ENCODE measurements around the gene ENAH.

Gene ENAH

DNA sequence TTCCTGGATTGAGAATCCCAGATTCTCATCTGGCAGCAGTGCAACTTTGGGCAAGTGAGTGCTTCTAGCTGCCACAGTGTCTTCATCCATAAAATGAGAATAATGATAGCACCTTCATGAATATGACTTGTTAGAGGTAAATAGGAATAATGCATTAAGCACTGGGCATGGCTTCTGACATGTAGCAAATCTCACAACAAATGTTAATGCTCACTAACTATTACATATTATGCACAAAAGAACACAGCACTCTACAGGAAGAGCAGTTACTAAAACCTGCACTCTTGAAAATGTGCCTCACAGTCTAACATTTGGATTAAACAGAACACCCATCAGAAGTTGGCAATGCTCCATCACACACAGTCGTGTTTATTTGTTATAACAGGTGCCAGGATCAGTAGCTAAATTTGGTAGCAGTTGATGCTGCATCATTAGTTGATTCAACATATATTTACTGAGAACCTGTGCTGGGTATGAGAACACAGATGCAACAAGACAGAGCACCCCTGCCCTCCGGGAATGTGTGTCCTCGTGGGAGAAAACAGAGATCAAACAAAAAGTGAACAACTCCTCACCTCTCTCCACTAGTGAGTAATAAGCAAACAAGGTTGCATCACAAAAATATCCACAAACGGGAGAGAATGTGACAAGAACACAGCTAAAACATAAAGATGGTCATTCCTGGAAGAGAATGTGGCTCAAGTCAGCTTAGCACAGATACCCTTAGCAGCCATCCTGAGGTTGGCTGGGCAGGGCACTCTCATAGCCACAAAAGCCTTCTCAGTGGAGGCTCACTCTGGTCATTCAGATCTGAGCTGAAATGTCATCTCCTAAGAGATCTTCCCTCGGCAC, 198.9 kb downstream of the ENAH start:
- DNase-seq (ENCODE audit: low read depth) = no peak

DNA sequence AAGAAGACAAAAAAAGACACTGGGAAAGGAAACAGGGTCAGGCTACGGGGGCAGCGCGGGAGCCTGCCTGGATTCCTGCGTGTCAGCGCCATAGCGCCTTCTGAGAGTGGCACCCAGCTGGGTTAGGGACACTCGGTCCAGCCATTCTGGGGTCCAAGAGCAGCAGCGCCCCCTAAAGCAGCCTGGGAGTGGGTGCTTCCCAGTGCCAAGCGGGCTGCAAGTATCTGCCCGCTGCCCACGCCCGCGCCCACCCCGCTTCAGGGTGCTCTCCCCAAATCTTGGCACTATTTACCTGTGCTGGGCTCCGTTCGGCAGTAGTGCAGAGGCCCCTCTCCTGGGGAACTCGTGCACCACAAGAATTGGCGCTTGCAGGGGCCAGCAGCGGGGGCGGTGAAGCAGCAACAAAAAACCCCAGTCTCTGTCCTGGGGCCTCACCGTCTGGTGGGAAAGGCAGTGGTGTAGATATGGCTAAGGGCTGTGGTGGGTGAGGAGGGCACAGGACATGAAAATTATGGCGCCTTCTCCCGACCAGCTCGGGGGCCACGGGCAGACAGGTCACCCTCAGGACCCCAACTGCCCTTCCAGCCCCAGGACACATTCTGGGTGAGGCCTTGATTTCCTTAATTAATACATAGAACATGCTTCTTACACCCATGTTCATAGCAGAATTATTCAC, 200.9 kb downstream of the ENAH start:
- no peak for DNase-seq (ENCODE audit: low read depth)

DNA sequence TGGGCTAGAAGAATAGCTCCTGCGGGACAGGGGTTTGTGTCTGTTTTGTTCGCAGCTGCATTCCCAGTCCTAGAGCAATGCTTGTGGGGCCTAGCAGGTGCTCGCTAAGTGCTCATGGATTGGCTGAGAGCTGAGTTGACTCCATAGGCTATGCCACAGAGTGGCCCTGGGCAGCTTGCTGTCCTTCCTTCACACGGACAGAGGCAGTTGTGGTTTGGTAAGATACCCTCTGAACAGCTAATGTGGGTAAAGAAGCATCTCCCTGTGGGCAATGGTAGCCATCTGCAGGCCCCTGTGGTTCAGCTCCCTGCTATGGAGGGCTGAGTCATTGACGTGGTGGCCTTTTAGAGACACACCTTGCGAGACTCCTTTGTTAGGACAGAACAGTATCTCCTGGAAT, 201.6 kb downstream of the ENAH start:
- no peak for DNase-seq (ENCODE audit: low read depth)

DNA sequence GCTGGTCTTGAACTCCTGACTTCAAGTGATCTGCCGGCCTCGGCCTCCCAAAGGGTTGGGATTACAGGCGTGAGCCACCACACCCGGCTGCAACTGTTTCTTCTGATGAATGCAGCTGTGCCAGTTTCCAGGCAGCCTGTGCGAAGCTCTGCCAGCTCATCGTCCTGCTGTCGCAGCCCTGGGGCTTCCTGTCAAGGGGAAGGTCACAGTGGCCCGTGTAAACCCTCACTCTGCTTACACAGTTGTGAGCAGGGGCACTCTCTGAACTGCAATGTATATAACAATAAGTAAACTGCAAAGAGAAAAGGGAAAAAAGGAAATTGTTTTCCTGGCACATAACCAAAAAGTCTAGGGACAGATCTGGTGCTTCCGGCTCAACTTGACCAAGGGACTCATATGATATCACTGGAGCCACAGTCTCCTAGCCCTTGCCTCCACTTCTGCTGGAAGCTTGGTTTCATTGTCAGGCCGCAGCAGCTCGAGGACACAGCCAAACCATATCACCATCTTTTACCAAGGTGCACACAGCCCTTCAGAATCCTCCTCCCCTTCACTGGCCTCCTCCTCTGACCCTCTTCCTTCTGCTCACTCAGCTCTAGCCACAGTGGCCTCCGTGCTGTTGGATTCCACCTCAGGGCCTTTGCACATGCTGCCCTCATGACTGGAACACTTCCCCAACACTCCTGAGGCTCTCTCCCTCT, 202.3 kb downstream of the ENAH start:
- no peak for DNase-seq (ENCODE audit: low read depth)

DNA sequence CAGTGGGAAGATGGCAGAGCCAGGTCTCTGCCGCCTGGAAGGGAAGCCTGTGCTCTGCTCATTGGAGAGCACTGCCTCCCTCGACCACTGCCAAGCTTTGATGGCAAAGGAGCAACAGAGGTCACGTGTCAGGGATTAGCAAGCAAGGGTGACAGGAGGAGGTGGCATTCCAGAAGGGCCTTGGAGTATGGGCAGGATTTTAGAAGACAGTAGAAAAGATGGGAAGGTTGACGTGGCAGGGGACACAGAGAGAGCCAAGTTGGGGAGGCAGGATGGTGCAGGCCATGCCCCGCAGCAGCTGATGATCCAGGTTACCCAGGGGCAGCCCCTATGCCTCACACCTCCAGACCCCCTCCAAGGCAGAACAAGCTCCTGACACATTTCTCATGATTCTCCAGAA, 203.1 kb downstream of the ENAH start:
- no peak for DNase-seq (ENCODE audit: low read depth)

DNA sequence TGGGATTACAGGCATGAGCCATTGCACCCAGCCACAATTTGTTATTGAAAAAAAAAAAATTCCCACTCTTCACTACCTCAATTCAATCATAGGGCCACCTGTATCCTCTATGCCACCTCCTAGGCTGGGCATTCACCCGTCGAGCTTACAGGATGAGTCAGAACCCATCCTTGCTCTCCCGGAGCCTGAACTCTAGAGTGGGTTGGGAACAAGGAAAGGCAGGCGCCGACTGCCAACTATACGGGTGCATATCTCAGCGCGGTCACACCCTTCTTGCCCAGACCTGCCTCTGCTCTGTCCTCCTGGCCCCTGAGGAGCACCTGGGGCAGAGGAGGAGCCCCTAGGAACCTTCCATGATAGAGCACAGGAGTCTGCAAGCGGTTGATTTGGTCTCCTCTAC, 203.7 kb downstream of the ENAH start:
- DNase-seq (ENCODE audit: low read depth) = no peak

DNA sequence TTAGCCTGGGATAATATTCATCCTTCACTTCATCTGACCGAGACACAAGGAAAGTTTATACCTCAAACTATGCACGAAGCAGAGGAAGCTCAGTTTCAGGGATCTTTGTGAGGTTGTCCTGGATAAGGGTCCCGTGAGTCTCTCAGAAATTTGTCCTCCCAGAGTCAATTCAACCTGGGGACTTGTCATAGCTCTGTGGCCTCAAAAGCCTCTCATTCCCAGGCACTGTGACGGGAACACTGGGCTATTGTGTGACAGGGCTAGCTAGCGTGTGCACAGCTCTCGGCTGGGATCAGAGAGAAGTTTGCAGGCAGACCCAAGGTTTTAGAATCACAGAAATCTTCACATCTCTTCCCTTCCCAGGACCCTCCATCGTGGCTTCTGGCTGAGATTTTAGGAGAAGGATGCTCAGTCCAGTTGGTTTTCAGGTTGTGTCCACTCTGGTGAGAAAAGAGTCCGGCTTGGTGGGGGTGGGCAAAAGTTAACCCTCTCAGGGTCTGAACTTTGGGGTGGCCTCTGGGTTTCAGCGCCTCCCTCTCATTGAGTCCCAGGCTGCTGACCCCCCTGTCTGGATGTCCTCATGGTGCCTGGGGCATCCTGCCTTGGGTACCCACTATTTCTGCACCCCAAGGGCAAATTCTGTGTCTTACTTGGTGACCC, 204.6 kb downstream of the ENAH start:
- no peak for DNase-seq (ENCODE audit: low read depth)

DNA sequence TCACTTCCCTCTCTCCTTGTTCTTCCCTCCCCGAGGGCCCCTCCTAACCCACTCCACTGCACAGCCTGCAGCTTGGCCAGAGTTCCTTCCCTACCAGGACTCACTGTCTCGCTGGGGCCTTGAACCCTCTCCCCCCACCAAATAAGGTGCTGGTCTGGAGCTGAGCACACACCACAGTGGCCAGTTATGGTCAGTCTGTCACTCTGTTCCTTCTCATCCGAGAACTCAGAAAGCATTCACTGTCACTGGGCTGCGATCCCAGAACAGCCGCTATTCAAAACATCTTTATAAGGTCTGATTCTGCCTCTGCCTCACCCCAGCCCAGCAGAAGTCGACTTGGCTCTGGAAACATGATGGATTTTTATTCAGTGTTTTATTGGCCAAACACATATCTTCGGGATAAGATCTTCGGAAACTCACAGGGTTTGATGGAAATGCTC, 205.3 kb downstream of the ENAH start:
- no peak for DNase-seq (ENCODE audit: low read depth)

DNA sequence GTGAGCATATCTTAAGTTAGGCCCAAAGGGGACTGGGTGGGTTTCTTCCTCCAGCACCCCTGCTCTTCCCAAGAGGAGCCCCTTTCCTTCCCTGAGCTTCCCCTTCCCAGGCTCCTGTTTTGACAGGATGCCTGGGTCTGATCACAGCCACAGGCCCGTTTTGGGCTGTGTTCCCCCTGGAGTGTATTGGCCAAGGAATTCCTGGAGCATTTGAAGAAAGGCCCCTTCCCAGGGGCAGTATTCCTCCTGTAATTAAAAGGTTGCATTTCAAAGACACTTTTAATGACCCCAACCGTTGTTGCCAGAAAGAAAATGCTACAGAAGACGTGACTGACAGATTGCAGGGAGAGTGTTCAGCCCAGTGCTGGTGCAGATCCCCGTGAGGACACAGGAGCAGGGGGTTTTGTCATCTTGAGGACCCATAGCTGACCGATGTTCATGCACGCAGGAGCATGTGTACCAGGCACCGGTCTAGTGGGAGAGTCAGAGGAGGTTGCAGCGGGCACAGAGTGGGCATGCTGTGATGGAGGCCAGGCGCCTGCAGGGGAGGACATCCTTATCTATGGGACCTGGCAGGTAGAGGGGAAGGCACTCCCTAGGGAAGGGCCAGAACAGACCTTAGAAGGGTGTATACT, 205.8 kb downstream of the ENAH start:
- no peak for DNase-seq (ENCODE audit: low read depth)

DNA sequence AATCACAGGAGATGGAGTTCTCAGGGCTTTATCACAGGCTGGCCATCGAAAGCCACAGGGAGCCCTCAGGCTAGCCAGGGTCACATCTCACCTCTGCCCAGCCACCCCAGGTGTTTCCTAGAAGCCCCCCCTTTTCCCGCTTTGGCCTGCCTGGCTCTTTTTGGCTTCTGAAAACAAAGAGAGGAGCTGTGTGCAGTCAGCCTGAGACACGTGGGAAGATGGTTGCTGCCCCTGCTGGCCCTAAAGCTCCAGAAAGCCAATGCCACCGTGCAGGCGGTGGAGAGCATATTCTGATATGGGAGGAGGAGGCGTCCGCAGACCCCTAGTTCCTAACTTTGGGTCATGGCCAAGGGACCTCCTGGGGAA, 206.3 kb downstream of the ENAH start:
- no peak for DNase-seq (ENCODE audit: low read depth)

DNA sequence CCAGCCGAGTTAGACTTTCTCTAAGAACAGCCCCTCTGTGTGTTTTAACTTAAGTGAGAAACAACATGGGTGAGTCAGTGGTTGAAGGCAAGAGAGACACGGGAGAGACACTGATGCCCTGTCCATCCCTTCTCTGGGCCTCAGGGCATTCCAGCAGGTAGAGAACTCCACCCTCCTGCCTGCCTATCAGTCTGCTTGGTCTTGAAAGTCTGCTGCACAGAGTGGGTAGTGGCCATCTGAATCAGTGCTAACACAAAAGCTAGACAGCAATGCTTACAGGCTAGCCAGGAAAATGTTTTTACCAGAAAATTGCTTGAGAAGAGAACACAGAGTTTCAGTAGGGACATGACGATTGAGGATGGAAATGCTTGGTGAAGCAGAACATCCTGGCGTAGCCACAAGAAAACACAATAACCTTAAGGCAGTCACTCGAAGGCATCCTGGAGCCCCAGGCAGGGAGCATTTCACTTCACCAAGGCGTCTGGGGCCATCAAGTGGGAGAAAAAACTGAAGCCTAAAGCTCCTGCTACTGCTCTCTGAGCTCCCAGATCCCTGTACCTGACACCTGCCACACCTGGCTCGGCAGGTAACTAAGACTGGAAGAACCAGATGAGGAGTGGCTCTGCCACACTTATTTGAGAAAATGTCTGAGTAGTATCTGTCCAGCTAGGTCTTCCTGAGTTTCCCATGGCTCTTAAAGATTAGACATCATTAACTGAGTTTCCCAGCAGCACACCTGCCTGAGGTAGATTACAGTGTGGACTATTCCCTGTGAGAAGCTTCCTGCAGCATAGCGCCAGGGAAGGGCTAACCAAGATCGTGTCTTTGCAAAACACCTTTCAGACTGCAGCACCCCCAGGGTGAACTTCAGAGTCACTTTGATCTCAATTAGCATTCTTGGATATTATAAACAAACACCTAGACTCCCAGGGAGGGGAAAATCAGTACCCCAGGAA, 207.0 kb downstream of the ENAH start:
- no peak for DNase-seq (ENCODE audit: low read depth)

DNA sequence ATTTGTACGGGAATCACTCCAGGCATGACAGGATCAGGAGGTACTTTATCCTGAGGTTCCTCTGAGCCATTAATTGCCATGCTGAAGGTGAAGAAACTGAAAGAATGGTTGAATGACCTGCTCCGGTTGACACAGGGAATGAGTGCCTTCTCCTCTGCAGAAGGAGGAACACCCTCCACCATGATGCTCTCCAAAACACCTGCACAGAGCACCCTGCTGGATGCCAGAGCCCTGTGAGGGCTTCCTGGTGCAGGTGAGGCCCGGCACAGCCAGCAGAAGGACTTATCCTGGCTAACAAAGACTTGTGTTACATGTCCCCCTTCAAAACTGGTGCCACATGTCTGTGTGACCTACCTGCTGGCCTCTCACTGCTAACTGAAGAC, 210.8 kb downstream of the ENAH start:
- no peak for DNase-seq (ENCODE audit: low read depth)

DNA sequence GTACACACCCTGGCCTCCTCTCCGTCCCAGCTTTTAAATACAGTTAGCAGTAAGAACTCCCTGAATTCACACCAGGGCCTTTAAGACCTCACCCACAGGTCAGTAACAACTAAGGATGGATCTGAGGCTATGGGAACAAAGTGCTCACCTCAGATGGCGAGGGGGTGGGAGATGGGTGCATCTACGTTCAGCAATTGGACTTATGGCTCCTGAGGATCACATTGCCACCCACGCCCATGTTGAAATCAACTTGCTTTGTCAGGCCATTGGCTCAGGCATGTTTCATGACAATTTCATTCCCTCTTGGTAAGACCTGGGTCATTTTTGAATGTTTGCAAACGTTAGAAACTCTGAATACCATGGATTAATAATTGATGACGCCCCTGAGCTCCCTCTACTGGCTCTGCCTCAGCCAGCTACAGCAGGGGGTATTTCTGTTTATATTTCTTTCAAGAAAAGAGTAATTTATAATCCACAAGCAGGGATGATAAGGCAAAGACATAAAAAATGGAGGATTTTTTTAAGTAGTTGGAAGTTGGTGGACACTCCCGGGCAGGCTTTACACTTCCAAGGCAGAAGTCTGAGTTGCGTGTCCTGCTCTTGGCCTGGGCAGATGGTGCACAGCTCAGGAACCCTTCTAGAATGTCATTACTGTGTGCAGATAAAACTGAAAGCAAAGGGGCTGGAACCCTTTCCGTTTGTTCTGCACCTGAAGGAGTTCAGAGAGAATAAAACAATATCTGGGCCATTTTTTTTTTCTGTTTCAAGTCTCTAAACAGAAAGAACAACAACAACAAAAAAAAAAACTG, 211.4 kb downstream of the ENAH start:
- DNase-seq (ENCODE audit: low read depth) = no peak

DNA sequence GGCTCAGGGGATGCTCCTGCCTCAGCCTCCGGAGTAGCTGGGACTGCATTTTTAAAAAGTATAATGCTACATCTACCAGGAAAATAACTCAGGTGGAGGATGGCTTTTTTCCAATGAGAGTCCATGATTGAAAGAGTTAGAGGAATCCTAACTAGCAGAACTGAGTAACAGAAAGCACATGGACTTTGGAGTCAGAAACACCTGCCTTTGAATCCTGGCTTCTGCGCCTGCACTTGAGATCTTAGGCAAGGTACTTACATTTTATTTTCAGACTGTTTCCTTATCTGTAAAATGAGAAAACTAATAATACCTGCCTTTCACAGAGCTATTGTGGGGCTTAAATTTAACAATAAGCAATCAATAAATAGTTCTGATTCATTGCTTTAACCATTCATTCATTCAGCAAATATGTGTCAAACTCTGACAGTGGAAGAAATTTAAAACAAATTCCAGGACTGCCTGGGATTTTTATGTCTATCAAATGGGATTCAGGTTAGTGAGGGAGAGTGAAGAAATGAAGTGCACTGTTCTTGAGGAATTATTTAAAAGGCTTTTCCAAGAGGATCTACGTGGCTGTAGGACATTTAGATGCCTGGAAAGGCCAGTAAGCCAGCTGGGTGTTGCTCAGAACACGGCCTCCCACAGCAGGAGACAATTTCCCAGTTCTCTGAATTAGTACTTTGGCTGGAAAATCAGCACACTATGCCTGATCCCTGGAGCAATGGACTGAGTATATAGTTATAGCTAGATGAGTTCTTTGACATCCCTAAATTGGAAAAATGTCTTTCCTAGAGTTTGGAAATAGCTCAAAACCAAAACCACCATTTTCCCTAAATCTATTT, 212.3 kb downstream of the ENAH start:
- no peak for DNase-seq (ENCODE audit: low read depth)

DNA sequence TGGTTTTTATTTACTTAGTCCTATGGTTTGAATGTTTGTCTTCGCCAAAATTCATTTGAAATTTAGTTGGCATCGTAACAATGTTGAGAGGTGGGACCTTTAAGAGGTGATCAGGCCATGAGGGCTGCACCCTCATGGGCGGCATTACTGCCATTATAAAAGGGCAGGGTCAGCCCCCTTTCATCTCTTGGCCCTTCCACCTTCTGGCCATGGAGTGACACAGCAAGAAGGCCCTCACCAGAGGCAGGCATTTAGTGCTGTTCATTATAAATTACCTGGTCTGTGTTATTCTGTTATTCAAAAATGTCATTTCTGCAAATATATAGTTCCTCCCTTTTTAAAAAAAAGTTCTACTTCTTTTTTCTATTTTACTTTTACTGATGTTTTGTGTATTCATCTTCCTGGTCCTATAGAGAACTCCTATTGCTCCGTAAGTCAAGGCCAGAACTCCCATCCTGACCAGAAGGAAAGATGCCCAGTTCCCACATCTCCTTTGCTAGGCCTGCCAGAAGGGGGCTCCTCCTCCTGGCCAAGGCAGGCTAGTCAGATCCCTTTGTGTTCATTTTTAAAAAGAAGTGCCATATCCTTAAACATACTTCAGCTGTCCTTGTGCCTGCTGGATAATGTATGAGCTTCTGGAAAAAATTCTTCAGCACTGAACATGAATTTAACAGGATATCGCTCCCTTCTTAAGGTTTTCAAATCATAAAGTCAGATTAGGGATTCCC, 215.0 kb downstream of the ENAH start:
- DNase-seq (ENCODE audit: low read depth) = no peak
